ENCODE results near the gene SPARC.

DNA sequence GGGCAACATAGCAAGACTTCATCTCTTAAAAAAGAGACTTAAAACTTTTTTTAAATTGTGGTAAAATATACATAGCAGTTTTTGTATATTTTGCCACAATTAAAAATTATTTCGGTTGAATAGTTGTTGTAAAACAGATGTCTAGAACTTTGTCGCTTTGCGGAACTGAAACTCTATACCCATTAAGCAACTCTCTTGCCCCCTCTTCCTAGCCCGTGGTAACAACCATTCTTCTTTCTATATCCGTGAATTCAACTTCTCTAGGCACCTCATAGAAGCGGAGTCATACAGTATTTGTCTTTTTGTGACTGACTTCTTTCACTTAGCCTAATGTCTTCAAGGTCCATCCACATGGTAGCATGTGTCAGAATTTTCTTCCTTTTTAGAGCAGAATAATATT is 43.3 kb downstream of the SPARC start:
- no peak for TF ChIP-seq POLR2A (IDR thresholded peaks at IDR 0.05)
- TF ChIP-seq, protein P1, sequence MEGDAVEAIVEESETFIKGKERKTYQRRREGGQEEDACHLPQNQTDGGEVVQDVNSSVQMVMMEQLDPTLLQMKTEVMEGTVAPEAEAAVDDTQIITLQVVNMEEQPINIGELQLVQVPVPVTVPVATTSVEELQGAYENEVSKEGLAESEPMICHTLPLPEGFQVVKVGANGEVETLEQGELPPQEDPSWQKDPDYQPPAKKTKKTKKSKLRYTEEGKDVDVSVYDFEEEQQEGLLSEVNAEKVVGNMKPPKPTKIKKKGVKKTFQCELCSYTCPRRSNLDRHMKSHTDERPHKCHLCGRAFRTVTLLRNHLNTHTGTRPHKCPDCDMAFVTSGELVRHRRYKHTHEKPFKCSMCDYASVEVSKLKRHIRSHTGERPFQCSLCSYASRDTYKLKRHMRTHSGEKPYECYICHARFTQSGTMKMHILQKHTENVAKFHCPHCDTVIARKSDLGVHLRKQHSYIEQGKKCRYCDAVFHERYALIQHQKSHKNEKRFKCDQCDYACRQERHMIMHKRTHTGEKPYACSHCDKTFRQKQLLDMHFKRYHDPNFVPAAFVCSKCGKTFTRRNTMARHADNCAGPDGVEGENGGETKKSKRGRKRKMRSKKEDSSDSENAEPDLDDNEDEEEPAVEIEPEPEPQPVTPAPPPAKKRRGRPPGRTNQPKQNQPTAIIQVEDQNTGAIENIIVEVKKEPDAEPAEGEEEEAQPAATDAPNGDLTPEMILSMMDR (IDR thresholded peaks at IDR 0.05), result no peak

Measured in body of pancreas (tissue), 4 donors.